A549 (cell line): ENCODE results near the gene KCNMB1.

Experiments
- KDM1A ChIP-seq: fragments of 200-600 bp; sonication (generic); IDR thresholded peaks from 2 replicates; pipeline ENCODE4 v1.6.1; 2016; ENCODE audit warnings: low read depth, mild to moderate bottlenecking
- MAFK ChIP-seq: fragments of 450-650 bp; IDR thresholded peaks from 2 replicates; pipeline ENCODE4 v1.6.1; 2014; ENCODE audit not compliant: partially characterized antibody
- USF2 ChIP-seq: fragments of 450-650 bp; IDR thresholded peaks from 2 replicates; pipeline ENCODE4 v1.6.1; 2014; ENCODE audit warnings: antibody characterized with exemption

GRCh38 chr5:170436335-170436734, 47.2 kb upstream of the KCNMB1 start:
- TF ChIP-seq MAFK = no peak
- no peak for TF ChIP-seq USF2
- no peak for TF ChIP-seq KDM1A
